Endothelial cell of umbilical vein (primary cell): Measurements from ENCODE around the gene CNTN1. TPM values are rescaled to one million over a fixed set of nuclear protein-coding genes. Genes with fewer than 3 reads are reported as not detected.

Source experiments
- BruUV-seq: library from RNA; stranded (reverse); fragments of 400-500 nt; replicated peaks from 2 replicates; lab custom pipeline; 2021; lab: Mats Ljungman, UMichigan
- CTCF ChIA-PET: fragments of 300-600, 350-600 bp; sonication (Branson Sonifier 250); formaldehyde crosslinking; loops from one replicate; lab custom pipeline; 2021; ENCODE audit warnings: antibody characterized with exemption, inconsistent platforms; lab: Charles Lee
- POLR2A ChIA-PET: fragments of 300-600, 350-600 bp; sonication (Branson Sonifier 250); formaldehyde crosslinking; loops from one replicate; lab custom pipeline; 2021; ENCODE audit warnings: antibody characterized with exemption, inconsistent platforms; lab: Charles Lee
- DNase-seq: peaks from one replicate; pipeline ENCODE4 v3.0.0-alpha.2; 2011; ENCODE audit warnings: low read depth, low spot score
- FAIRE-seq: peaks from 2 replicates; lab custom pipeline; 2011; peaks lifted over from hg19 to GRCh38; lab: Jason Lieb, UNC
- H2AFZ ChIP-seq: 2 replicates; pipeline ENCODE4 v1.6.0; 2012; ENCODE audit warnings: low read depth, low read length, control low read depth, inconsistent platforms
- H3K27ac ChIP-seq: 2 replicates; pipeline ENCODE4 v1.5.1; 2011; ENCODE audit warnings: low read depth, mild to moderate bottlenecking, control low read depth, low read length, moderate library complexity; ENCODE audit not compliant: insufficient read depth
- H3K27me3 ChIP-seq, 2 experiments: 2 replicates each; pipeline versions ENCODE4 v1.6.0 to v1.6.1; 2011; ENCODE audit warnings: low read length in 2 of 2, mixed read lengths in 1 of 2; ENCODE audit not compliant: control insufficient read depth in 2 of 2, insufficient read depth in 2 of 2
- H3K36me3 ChIP-seq, 2 experiments: 2 replicates in 1 of 2; 3 replicates in 1 of 2; pipeline ENCODE4 v1.5.1; 2011; ENCODE audit warnings: low read length in 2 of 2, mild to moderate bottlenecking in 1 of 2, moderate library complexity in 1 of 2; ENCODE audit not compliant: control insufficient read depth in 2 of 2, insufficient read depth in 2 of 2; ENCODE audit errors: extremely low read depth in 1 of 2
- H3K4me1 ChIP-seq: 3 replicates; pipeline ENCODE4 v1.5.1; 2011; ENCODE audit warnings: mild to moderate bottlenecking, low read length; ENCODE audit not compliant: control insufficient read depth, insufficient read depth; ENCODE audit errors: extremely low read depth
- H3K4me2 ChIP-seq: 2 replicates; pipeline ENCODE4 v1.6.1; 2011; ENCODE audit warnings: low read length, control low read depth, mixed read lengths; ENCODE audit not compliant: insufficient read depth
- H3K4me3 ChIP-seq, 3 experiments: fragments of 200-600 bp in 1 of 3; sonication (generic), shearing (Covaris generic) in 1 of 3; replicated peaks in 1 of 3; 2 replicates each; pipeline ENCODE4 v1.5.1; 2011 to 2016; ENCODE audit warnings: control low read depth in 3 of 3, low read length in 3 of 3, mild to moderate bottlenecking in 2 of 3, inconsistent platforms in 1 of 3, low read depth in 1 of 3, moderate library complexity in 1 of 3; ENCODE audit not compliant: insufficient read depth in 1 of 3
- H3K79me2 ChIP-seq: 2 replicates; pipeline ENCODE4 v1.6.0; 2012; ENCODE audit warnings: low read length, inconsistent platforms; ENCODE audit not compliant: control insufficient read depth, insufficient read depth
- H3K9ac ChIP-seq: replicated peaks from 2 replicates; pipeline ENCODE3; 2011; ENCODE audit warnings: low read length, control low read depth; ENCODE audit not compliant: insufficient read depth; ENCODE audit errors: extremely low read depth
- H3K9me1 ChIP-seq: replicated peaks from 3 replicates; pipeline ENCODE4 v1.6.0; 2011; ENCODE audit warnings: mild to moderate bottlenecking, low read length; ENCODE audit not compliant: control insufficient read depth, insufficient read depth; ENCODE audit errors: extremely low read depth
- H3K9me3 ChIP-seq: replicated peaks from 2 replicates; pipeline ENCODE4 v1.5.1; 2012; ENCODE audit warnings: low read length, inconsistent platforms; ENCODE audit not compliant: control insufficient read depth, insufficient read depth
- H4K20me1 ChIP-seq: replicated peaks from 2 replicates; pipeline ENCODE3; 2011; ENCODE audit warnings: mild to moderate bottlenecking, low read length; ENCODE audit not compliant: control insufficient read depth, insufficient read depth; ENCODE audit errors: extremely low read depth
- CTCF ChIP-seq, 2 donors: IDR thresholded peaks; 1 replicate in 1 of 2; 2 replicates in 1 of 2; pipeline ENCODE4 v1.5.1; 2011; ENCODE audit warnings: low read length in 2 of 2, mild to moderate bottlenecking in 2 of 2, moderate library complexity in 2 of 2, control low read depth in 1 of 2, inconsistent platforms in 1 of 2, low read depth in 1 of 2; ENCODE audit not compliant: insufficient read depth in 1 of 2; ENCODE audit errors: extremely low read depth in 1 of 2
- EZH2 ChIP-seq: IDR thresholded peaks from 2 replicates; pipeline ENCODE4 v1.6.1; 2012; ENCODE audit warnings: borderline replicate concordance, low read depth, mild to moderate bottlenecking, moderate library complexity, low read length, inconsistent platforms; ENCODE audit not compliant: severe bottlenecking
- FOS ChIP-seq: IDR thresholded peaks from 2 replicates; pipeline ENCODE4 v1.6.1; 2011; ENCODE audit warnings: mild to moderate bottlenecking, low read length, moderate library complexity, borderline replicate concordance; ENCODE audit not compliant: insufficient read depth
- GATA2 ChIP-seq: IDR thresholded peaks from 2 replicates; pipeline ENCODE4 v1.7.0; 2011; ENCODE audit warnings: low read depth, mild to moderate bottlenecking, moderate library complexity, mixed read lengths, low read length; ENCODE audit not compliant: insufficient read length, insufficient read depth
- JUN ChIP-seq: IDR thresholded peaks from 2 replicates; pipeline ENCODE4 v1.6.1; 2011; ENCODE audit warnings: borderline replicate concordance, low read depth; ENCODE audit not compliant: insufficient read length, insufficient read depth
- MAX ChIP-seq: IDR thresholded peaks from 2 replicates; pipeline ENCODE4 v1.6.1; 2011; ENCODE audit not compliant: insufficient read depth, insufficient read length
- MYC ChIP-seq: IDR thresholded peaks from one replicate; pipeline ENCODE4 v1.6.1; 2011; ENCODE audit warnings: mild to moderate bottlenecking, low read depth, low read length
- POLR2A ChIP-seq: IDR thresholded peaks from 2 replicates; pipeline ENCODE4 v1.6.1; 2012; ENCODE audit warnings: low read depth, mild to moderate bottlenecking, control low read depth, low read length
- POLR2AphosphoS5 ChIP-seq: IDR thresholded peaks from 2 replicates; pipeline ENCODE4 v1.6.1; 2012; ENCODE audit warnings: low read depth, mild to moderate bottlenecking, control low read depth, low read length, moderate library complexity; ENCODE audit not compliant: insufficient read depth
- dilution Hi-C: fragments of 300-500 bp; cut with MboI; formaldehyde crosslinking; loops from one replicate; pipeline ENCODE4 v1.15.0; 2019; ENCODE audit warnings: low sequenced_read_pairs; ENCODE audit not compliant: extremely low pct_ligation_motif_present
- intact Hi-C: fragments of 100-400 bp; cut with micrococcal nuclease; formaldehyde crosslinking; loops from one replicate; pipeline ENCODE4 v1.10.0; 2022
- polyA plus RNA-seq, 4 experiments: library from polyadenylated mRNA; depleted of rRNA in 3 of 4; stranded (reverse) in 3 of 4; unstranded in 1 of 4; fragments of >200 nt; gene quantifications; 2 replicates each; pipeline versions ENCODE4 v1.2.1 to v1.2.3, GENCODE V29; 2011 to 2012; ENCODE audit warnings: missing spikeins in 1 of 4
- total RNA-seq: library from RNA; stranded (reverse); gene quantifications from 2 replicates; pipeline ENCODE4 v1.2.3, GENCODE V29; 2021

Gene CNTN1
- total and polyA plus RNA-seq, 2 donors (not counting 3 experiments of a cell fraction or from before 2014, with no cell fraction given): 0.07 TPM; not detected in 1

GRCh38 chr12:40733871-40734270, 41.6 kb downstream of the CNTN1 start:
- no peak for FAIRE-seq
- Histone ChIP-seq H3K4me1 (no peaks in the 10 kb centered on the region), H3K27ac (no peak overlapping the region), H3K36me3 (no peaks in the 10 kb centered on the region), H4K20me1 (no peaks in the 10 kb centered on the region), H2AFZ (no peak overlapping the region), H3K9me3 (no peaks in the 10 kb centered on the region), H3K27me3 (no peaks in the 10 kb centered on the region), H3K4me3 (no peak overlapping the region), H3K79me2 (no peaks in the 10 kb centered on the region), H3K4me2 (no peak overlapping the region), H3K9me1 (no peaks in the 10 kb centered on the region), H3K9ac (no peak overlapping the region)
- dilution Hi-C loops: no loop called here
- TF ChIP-seq MYC (no peak), FOS (no peak), MAX (no peak), JUN (no peak), GATA2 (no peak), EZH2 (no peak), POLR2A (no peak), POLR2AphosphoS5 (no peak), CTCF (IDR thresholded peaks at IDR 0.05; ENCODE audit: extremely low read depth in 1 of 2, insufficient read depth in 1 of 2, low read depth in 1 of 2, low read length in 2 of 2) (no peak)
- POLR2A ChIA-PET: no interaction called here
- no TSS peak for BruUV-seq
- intact Hi-C loops: no loop called here
- CTCF ChIA-PET: interaction anchor here (1.4 kb wide), 1 partner anchor 17 kb away, joined by 3 read pairs; no protein-coding TSS in a partner anchor
- no peak for DNase-seq
